Measurements from ENCODE around the gene GMPR. TPM values are rescaled to one million over a fixed set of nuclear protein-coding genes. Genes with fewer than 3 reads are reported as not detected.
"Not testable (repeated sequence)": the region's sequence is repeated elsewhere in the genome, so short reads cannot be mapped to it uniquely, and the experiment has no call there.

The GMPR gene
- total RNA-seq, 1 donor from 2014 or later: 0.96 TPM

DNA sequence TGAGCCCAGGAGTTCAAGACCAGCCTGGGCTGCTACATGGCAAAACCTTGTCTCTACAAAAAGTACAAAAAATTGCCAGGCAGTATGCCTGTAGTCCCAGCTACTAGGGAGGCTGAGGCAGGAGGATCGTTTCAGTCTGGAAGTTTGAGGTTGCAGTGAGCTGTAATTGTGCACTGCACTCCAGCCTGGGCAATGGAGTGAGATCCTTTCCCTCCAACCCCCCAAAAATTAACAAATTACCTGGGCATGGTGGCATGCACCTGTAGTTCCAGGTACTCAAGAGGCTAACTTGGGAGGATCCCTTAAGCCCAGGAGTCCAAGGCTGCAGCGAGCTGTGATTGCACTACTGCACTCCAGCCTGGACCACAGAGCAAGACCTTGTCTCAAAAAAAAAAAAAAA is 29.4 kb upstream of the GMPR start:
- H3K9me3 Mint-ChIP-seq: no peaks in the 10 kb centered on the region
- H3K27ac Mint-ChIP-seq: no peak overlapping the region
- intact Hi-C loops (cut with micrococcal nuclease): loop anchor here (10.0 kb wide), 1 partner anchor 684 kb away; no protein-coding TSS in a partner anchor
- DNase-seq (ENCODE audit: low spot score): no peak
- peaks cover 33% of the 10 kb centered on the region for H3K27me3 Mint-ChIP-seq (ENCODE audit: insufficient read depth)
- H3K4me1 Mint-ChIP-seq (ENCODE audit: low read depth): peaks cover 6% of the 10 kb centered on the region
- H3K36me3 Mint-ChIP-seq (ENCODE audit: low read depth): no peaks in the 10 kb centered on the region
- H3K4me3 Mint-ChIP-seq: no peak overlapping the region

DNA sequence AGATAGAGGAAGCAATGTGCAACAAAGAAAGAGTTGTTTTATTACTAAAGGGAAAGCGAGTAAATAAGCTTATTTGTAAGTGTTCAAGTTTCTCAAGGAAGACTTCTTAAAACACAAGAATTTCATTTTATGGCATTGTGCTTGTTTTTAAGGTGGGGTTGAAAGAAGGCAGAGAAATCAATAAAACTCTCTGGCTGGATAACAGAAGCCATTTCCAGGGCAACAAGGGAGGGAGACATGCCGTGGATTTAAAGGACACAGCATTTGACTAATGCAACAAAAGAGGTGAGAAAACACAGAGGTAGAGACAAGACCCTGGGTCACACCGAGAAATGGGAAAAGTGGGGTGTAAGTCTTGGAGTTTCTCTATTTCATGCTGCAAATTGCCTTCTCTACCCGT is 28.8 kb upstream of the GMPR start:
- peaks cover 33% of the 10 kb centered on the region for H3K27me3 Mint-ChIP-seq (ENCODE audit: insufficient read depth)
- DNase-seq (ENCODE audit: low spot score): no peak
- peaks cover 6% of the 10 kb centered on the region for H3K4me1 Mint-ChIP-seq (ENCODE audit: low read depth)
- H3K4me3 Mint-ChIP-seq: no peak overlapping the region
- H3K36me3 Mint-ChIP-seq (ENCODE audit: low read depth): no peaks in the 10 kb centered on the region
- no peaks in the 10 kb centered on the region for H3K9me3 Mint-ChIP-seq
- intact Hi-C loops (cut with micrococcal nuclease): loop anchor here (10.0 kb wide), 1 partner anchor 685 kb away; no protein-coding TSS in a partner anchor
- H3K27ac Mint-ChIP-seq: no peak overlapping the region

GRCh38 chr6:16212276-16212675 is 26.1 kb upstream of the GMPR start:
- no peak for DNase-seq (ENCODE audit: low spot score)
- Mint-ChIP-seq H3K27ac (no peak overlapping the region), H3K9me3 (no peaks in the 10 kb centered on the region), H3K27me3 (ENCODE audit: insufficient read depth) (peaks cover 46% of the 10 kb centered on the region), H3K4me3 (no peak overlapping the region), H3K36me3 (ENCODE audit: low read depth) (no peaks in the 10 kb centered on the region), H3K4me1 (ENCODE audit: low read depth) (peaks cover 6% of the 10 kb centered on the region)
- intact Hi-C loops (cut with micrococcal nuclease): no loop called here

GRCh38 chr6:16216501-16217155 is 21.8 kb upstream of the GMPR start:
- H3K27me3 Mint-ChIP-seq (ENCODE audit: insufficient read depth): peaks cover 40% of the 10 kb centered on the region
- H3K36me3 Mint-ChIP-seq (ENCODE audit: low read depth): no peaks in the 10 kb centered on the region
- intact Hi-C loops (cut with micrococcal nuclease): no loop called here
- no peaks in the 10 kb centered on the region for H3K9me3 Mint-ChIP-seq
- H3K4me3 Mint-ChIP-seq: no peak overlapping the region
- no peak for DNase-seq (ENCODE audit: low spot score)
- no peak overlapping the region for H3K27ac Mint-ChIP-seq
- H3K4me1 Mint-ChIP-seq (ENCODE audit: low read depth): peaks cover 6% of the 10 kb centered on the region

DNA sequence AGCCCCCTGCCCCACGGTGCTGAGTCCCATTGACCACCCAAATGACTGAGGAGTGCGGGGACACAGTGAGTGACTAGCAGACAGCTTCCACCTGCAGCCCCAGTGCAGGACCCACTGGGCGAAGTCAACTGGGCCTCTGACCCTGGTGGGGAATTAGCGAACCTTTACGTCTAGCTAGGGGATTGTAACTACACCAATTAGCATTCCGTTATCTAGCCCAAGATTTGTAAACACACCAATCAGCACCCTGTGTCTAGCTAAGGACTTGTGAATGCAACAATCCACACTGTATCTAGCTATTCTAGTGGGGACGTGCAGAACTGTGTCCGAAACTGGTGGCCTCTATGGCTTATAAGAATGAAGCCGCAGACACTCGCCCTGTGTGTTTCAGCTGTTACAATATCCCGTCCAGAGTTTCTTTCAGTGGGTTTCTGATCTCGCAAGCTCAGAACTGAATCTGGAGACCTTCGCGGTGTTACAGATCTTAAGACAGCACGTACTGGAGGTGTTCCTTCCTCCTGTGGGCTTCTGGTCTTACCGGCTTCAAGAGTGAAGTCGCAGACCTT is 21.1 kb upstream of the GMPR start:
- H3K4me1 Mint-ChIP-seq (ENCODE audit: low read depth): peaks cover 6% of the 10 kb centered on the region
- DNase-seq (ENCODE audit: low spot score): no peak
- intact Hi-C loops (cut with micrococcal nuclease): no loop called here
- no peak overlapping the region for H3K27ac Mint-ChIP-seq
- H3K4me3 Mint-ChIP-seq: no peak overlapping the region
- H3K9me3 Mint-ChIP-seq: no peaks in the 10 kb centered on the region
- H3K27me3 Mint-ChIP-seq (ENCODE audit: insufficient read depth): peaks cover 36% of the 10 kb centered on the region
- no peaks in the 10 kb centered on the region for H3K36me3 Mint-ChIP-seq (ENCODE audit: low read depth)

GRCh38 chr6:16222826-16223225 is 15.6 kb upstream of the GMPR start:
- Mint-ChIP-seq H3K4me3 (no peak overlapping the region), H3K27ac (no peak overlapping the region), H3K9me3 (no peaks in the 10 kb centered on the region), H3K36me3 (ENCODE audit: low read depth) (no peaks in the 10 kb centered on the region), H3K4me1 (ENCODE audit: low read depth) (no peaks in the 10 kb centered on the region), H3K27me3 (ENCODE audit: insufficient read depth) (peaks cover 8% of the 10 kb centered on the region)
- DNase-seq (ENCODE audit: low spot score): no peak
- intact Hi-C loops (cut with micrococcal nuclease): no loop called here

GRCh38 chr6:16223362-16223761 is 15.0 kb upstream of the GMPR start:
- no peaks in the 10 kb centered on the region for H3K4me1 Mint-ChIP-seq (ENCODE audit: low read depth)
- no peak for DNase-seq (ENCODE audit: low spot score)
- peaks cover 10% of the 10 kb centered on the region for H3K27me3 Mint-ChIP-seq (ENCODE audit: insufficient read depth)
- no peak overlapping the region for H3K27ac Mint-ChIP-seq
- H3K36me3 Mint-ChIP-seq (ENCODE audit: low read depth): no peaks in the 10 kb centered on the region
- intact Hi-C loops (cut with micrococcal nuclease): no loop called here
- H3K4me3 Mint-ChIP-seq: no peak overlapping the region
- H3K9me3 Mint-ChIP-seq: no peaks in the 10 kb centered on the region

DNA sequence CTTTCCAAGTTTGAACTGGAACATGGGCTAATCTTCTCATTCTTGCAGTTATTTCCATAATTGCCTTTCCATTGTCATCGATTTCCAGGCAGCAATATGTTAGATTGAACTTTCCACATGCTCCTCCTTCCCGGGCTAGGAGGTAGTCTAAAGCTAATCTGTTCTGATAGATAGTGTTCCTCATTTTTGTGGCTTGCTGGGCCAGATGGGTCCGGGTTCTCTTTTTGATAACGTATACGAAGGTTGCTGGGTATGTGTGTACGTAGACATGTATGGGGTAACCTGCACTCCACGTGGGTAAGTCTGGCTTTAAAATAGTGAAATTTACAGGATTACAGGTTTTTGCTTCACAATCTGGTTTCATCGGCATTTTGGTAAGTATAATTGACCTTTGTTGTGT is 14.0 kb upstream of the GMPR start:
- H3K4me1 Mint-ChIP-seq (ENCODE audit: low read depth): no peaks in the 10 kb centered on the region
- H3K36me3 Mint-ChIP-seq (ENCODE audit: low read depth): no peaks in the 10 kb centered on the region
- H3K27me3 Mint-ChIP-seq (ENCODE audit: insufficient read depth): peaks cover 5% of the 10 kb centered on the region
- intact Hi-C loops (cut with micrococcal nuclease): no loop called here
- H3K27ac Mint-ChIP-seq: no peak overlapping the region
- no peak overlapping the region for H3K4me3 Mint-ChIP-seq
- no peaks in the 10 kb centered on the region for H3K9me3 Mint-ChIP-seq
- DNase-seq (ENCODE audit: low spot score): no peak

DNA sequence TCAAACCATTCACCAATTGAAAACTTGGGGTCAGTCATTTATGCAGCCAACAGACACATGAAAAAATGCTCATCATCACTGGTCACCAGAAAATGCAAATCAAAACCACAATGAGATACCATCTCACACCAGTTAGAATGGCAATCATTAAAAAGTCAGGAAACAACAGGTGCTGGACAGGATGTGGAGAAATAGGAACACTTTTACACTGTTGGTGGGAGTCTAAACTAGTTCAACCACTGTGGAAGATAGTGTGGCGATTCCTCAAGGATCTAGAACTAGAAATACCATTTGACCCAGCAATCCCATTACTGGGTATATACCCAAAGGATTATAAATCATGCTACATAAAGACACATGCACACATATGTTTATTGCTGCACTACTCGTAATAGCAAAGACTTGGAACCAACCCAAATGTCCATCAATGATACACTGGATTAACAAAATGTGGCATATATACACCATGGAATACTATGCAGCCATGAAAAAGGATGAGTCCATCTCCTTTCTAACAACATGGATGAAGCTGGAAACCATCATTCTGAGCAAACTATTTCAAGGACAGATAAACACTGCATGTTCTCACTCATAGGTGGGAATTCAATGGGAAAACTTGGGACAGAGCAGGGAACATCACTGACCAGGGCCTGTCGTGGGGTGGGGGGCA is 13.2 kb upstream of the GMPR start:
- H3K4me1 Mint-ChIP-seq (ENCODE audit: low read depth); H3K27me3 Mint-ChIP-seq (ENCODE audit: insufficient read depth); H3K27ac Mint-ChIP-seq; H3K4me3 Mint-ChIP-seq; DNase-seq (ENCODE audit: low spot score); intact Hi-C loops (cut with micrococcal nuclease); H3K9me3 Mint-ChIP-seq; H3K36me3 Mint-ChIP-seq (ENCODE audit: low read depth): not testable (repeated sequence)

- H3K27me3 Mint-ChIP-seq (ENCODE audit: insufficient read depth); DNase-seq (ENCODE audit: low spot score); H3K4me1 Mint-ChIP-seq (ENCODE audit: low read depth); H3K27ac Mint-ChIP-seq; H3K9me3 Mint-ChIP-seq; H3K4me3 Mint-ChIP-seq; H3K36me3 Mint-ChIP-seq (ENCODE audit: low read depth); intact Hi-C loops (cut with micrococcal nuclease): not testable (repeated sequence)
Observed at GRCh38 chr6:16226117-16227047, 12.0 kb upstream of the GMPR start.

DNA sequence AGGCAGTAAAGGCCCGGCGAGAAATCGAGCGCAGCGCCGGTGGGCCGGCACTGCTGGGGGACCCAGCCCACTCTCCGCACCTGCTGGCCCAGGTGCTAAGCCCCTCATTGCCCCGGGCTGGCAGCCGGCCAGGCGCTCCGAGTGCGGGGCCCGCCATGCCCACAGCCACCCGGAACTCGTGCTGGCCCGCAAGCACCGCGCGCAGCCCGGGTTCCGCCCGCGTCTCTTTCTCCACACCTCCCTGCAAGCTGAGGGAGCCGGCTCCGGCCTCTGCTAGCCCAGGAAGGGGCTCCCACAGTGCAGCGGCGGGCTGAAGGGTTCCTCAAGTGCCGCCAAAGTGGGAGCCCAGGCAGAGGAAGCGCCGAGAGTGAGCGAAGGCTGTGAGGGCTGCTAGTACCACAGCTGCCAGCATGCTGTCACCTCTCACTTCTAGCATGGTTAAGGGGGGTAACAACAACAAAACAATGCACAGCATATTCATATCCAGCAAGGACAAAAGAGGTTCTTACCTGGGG is 11.3 kb upstream of the GMPR start:
- Mint-ChIP-seq H3K36me3 (ENCODE audit: low read depth) (no peaks in the 10 kb centered on the region), H3K27ac (no peak overlapping the region), H3K27me3 (ENCODE audit: insufficient read depth) (peaks cover 5% of the 10 kb centered on the region), H3K4me1 (ENCODE audit: low read depth) (no peaks in the 10 kb centered on the region), H3K9me3 (no peaks in the 10 kb centered on the region), H3K4me3 (no peak overlapping the region)
- no peak for DNase-seq (ENCODE audit: low spot score)
- intact Hi-C loops (cut with micrococcal nuclease): no loop called here

DNA sequence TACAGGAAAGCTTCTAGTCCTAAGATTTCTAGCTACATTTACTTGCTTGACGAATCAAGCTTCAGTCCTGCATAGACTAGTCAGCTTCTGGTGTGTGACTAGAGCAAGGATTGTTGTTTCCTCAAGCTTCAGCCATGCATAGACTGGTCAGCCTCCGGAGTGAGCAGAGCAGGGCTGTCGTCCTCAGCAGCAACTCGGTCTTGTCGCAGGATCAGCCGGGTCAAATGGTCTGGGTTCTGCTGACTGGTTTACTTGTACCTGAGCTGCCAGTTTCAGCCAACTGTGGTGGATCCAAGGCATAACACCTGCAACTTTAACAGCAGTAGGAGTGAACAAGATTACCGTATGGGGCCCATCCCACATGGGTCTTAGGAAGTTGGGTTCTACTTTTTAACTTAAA is 10.8 kb upstream of the GMPR start:
- Mint-ChIP-seq H3K27ac (no peak overlapping the region), H3K36me3 (ENCODE audit: low read depth) (no peaks in the 10 kb centered on the region), H3K4me3 (no peak overlapping the region), H3K4me1 (ENCODE audit: low read depth) (no peaks in the 10 kb centered on the region), H3K27me3 (ENCODE audit: insufficient read depth) (peaks cover 5% of the 10 kb centered on the region), H3K9me3 (no peaks in the 10 kb centered on the region)
- intact Hi-C loops (cut with micrococcal nuclease): no loop called here
- no peak for DNase-seq (ENCODE audit: low spot score)

All from activated T-helper 1 cell treated with anti-CD3 and anti-CD28 coated beads, Interleukin-12 subunit alpha, Interleukin-12 subunit beta, Interleukin-2, Interleukin-4 antibody, amounts not matched to agents 30 ng/mL and 10 ng/mL and 1 ng/mL, durations not matched to agents 14 hours and 24 hours and 36 hours (primary cell).